Heart left ventricle (tissue), 13 donors: ENCODE results near the gene OSTF1.

Experiments used
- POLR2A ChIP-seq, 2 donors: fragments of 450-650 bp; IDR thresholded peaks; one replicate each; pipeline ENCODE4 v1.6.1; 2017; ENCODE audit warnings: antibody characterized with exemption in 2 of 2, mild to moderate bottlenecking in 2 of 2, moderate library complexity in 2 of 2
- TF ChIP-seq, protein P1 (sequence below), 12 donors: fragments of 200-600 bp; sonication (generic) in 4 of 12; IDR thresholded peaks; one replicate each; pipeline versions ENCODE4 v1.5.0 to v1.8.0; 2018 to 2022; ENCODE audit warnings: antibody characterized with exemption in 12 of 12, mild to moderate bottlenecking in 5 of 12
- donor health status: ischemic (EF 13 %, LVEDD 7.1; RV severe dilation, severe dysfunction).
- donor health status: DM: no; HTN: yes; CAD: no.
- donor health status: DM: no; HTN: no; CAD: no.
- donor health status: ischemic (EF 25% LVEDD 6.9; RV normal size, moderate dysfunction).
- donor health status: ischemic (EF 25% LVEDD 5.7; RV mildly dilated, moderate dysfunction).
- donor health status: ischemic (EF 35%, LVEDD 5.7; RV mildly dilated, moderate dysfunction).
- donor health status: nonischemic (EF 11% LVEDD 7.7; RV severe dilation, severe dysfunction).
- donor health status: DM: yes; HTN: yes; CAD: no.
- donor health status: PGD.
- donor health status: ischemic (EF 29% LVEDD 5.4; RV normal size, mild dysfunction).
- donor health status: nonischemic (EF 23%, LVEDD 6.1; RV moderate dilation, normal function).

DNA sequence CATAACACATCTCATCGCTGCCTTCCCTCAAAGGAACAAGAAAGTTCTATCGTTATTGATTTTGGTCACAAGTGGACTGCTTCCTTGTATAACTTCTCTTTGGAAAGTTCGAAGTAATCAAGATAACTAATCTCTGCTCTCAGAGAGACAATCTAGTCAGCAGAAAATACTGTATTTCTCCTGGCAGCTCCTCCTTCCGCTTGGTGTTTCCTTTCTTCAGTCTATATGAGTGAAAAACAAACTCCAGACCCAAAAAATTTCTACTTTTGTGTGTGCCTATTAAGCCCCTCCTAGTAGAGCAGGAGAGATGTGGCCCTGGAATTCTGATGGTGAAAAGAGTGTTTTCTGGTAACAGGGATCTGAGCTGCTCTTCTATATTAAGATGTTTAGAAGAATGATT, 24.5 kb downstream of the OSTF1 start:
- TF ChIP-seq, protein P1, sequence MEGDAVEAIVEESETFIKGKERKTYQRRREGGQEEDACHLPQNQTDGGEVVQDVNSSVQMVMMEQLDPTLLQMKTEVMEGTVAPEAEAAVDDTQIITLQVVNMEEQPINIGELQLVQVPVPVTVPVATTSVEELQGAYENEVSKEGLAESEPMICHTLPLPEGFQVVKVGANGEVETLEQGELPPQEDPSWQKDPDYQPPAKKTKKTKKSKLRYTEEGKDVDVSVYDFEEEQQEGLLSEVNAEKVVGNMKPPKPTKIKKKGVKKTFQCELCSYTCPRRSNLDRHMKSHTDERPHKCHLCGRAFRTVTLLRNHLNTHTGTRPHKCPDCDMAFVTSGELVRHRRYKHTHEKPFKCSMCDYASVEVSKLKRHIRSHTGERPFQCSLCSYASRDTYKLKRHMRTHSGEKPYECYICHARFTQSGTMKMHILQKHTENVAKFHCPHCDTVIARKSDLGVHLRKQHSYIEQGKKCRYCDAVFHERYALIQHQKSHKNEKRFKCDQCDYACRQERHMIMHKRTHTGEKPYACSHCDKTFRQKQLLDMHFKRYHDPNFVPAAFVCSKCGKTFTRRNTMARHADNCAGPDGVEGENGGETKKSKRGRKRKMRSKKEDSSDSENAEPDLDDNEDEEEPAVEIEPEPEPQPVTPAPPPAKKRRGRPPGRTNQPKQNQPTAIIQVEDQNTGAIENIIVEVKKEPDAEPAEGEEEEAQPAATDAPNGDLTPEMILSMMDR (IDR thresholded peaks at IDR 0.05): no peak
- TF ChIP-seq POLR2A (IDR thresholded peaks at IDR 0.05): no peak
